HEK293 (cell line): ENCODE data around the gene OTX1.

Experiments used
- CTCF ChIP-seq: fragments of 450-650 bp; formaldehyde crosslinking; IDR thresholded peaks from 2 replicates; pipeline ENCODE4 v1.5.1; 2016; ENCODE audit warnings: missing biosample characterization, missing genetic modification characterization
- HOXC10 ChIP-seq: sonication (generic); formaldehyde crosslinking; IDR thresholded peaks from 2 replicates; pipeline ENCODE4 v1.8.1; 2023; ENCODE audit warnings: mild to moderate bottlenecking, missing genetic modification reagents
- KLF10 ChIP-seq: fragments of 450-650 bp; IDR thresholded peaks from 2 replicates; pipeline ENCODE4 v1.5.1; 2018; ENCODE audit warnings: missing biosample characterization, mild to moderate bottlenecking, missing genetic modification characterization
- ZNF10 ChIP-seq: fragments of 450-650 bp; formaldehyde crosslinking; IDR thresholded peaks from 2 replicates; pipeline ENCODE4 v1.5.1; 2017; ENCODE audit warnings: missing biosample characterization, missing genetic modification characterization
- ZNF558 ChIP-seq: fragments of 450-650 bp; formaldehyde crosslinking; IDR thresholded peaks from 2 replicates; pipeline ENCODE4 v1.5.1; 2016; ENCODE audit warnings: missing biosample characterization, missing genetic modification characterization

- TF ChIP-seq CTCF (tag by site-specific recombination) = no peak
- TF ChIP-seq ZNF558 (tag by site-specific recombination) = no peak
- TF ChIP-seq ZNF10 (tag by site-specific recombination) = no peak
- no peak for TF ChIP-seq KLF10 (tag by site-specific recombination)
- TF ChIP-seq HOXC10 (CRISPR knock-in tag) = no peak
Observed at GRCh38 chr2:63007813-63008458, 42.7 kb upstream of the OTX1 start.
